Tibial nerve (tissue), 3 donors: ENCODE data around the gene SLC25A21.

Source experiments
- POLR2A ChIP-seq, 2 donors: fragments of 450-650 bp; IDR thresholded peaks; one replicate each; pipeline ENCODE4 v1.6.1; 2017; ENCODE audit warnings: antibody characterized with exemption in 2 of 2, mild to moderate bottlenecking in 2 of 2, moderate library complexity in 2 of 2
- TF ChIP-seq, protein P1 (sequence below), 5 experiments: fragments of 200-600 bp in 3 of 5; fragments of 450-650 bp in 2 of 5; sonication (generic) in 3 of 5; IDR thresholded peaks; one replicate each; pipeline ENCODE4 v1.5.1; 2016 to 2019; ENCODE audit warnings: antibody characterized with exemption in 5 of 5, mild to moderate bottlenecking in 3 of 5, moderate library complexity in 2 of 5

DNA sequence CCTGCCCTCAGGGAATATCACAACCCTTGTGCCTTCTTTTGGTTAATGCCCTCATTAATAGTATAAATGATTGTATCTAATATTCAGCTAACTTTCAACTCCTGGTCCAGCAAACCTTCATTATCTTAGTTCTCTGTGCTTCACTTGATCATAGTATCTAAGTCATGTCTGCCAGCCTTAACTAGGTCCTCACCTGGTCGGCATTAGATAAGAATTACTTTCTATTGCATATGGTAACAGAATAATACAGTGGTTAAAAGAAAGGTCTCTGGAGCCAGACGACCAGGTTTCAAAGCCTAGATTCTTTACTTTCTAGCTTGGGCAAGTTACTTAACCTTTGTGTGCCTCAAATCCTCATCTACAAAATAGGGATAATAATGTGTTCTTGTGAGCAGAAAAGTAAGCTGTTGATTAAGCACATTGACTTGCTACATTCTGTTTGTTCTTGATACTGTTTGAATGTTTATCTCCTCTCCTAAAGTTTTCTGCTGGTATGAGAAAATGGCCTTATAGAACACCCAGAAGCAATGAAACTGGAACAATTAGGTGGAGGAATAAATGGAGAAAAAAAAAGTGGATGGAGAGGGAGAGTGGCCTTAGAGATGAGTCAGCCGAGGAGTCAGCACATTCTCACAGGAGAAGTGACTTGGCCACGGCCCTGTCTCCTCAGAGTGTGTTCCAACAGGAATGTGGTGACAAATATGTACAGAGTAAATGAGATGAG is 176.1 kb downstream of the SLC25A21 start:
- TF ChIP-seq, protein P1, sequence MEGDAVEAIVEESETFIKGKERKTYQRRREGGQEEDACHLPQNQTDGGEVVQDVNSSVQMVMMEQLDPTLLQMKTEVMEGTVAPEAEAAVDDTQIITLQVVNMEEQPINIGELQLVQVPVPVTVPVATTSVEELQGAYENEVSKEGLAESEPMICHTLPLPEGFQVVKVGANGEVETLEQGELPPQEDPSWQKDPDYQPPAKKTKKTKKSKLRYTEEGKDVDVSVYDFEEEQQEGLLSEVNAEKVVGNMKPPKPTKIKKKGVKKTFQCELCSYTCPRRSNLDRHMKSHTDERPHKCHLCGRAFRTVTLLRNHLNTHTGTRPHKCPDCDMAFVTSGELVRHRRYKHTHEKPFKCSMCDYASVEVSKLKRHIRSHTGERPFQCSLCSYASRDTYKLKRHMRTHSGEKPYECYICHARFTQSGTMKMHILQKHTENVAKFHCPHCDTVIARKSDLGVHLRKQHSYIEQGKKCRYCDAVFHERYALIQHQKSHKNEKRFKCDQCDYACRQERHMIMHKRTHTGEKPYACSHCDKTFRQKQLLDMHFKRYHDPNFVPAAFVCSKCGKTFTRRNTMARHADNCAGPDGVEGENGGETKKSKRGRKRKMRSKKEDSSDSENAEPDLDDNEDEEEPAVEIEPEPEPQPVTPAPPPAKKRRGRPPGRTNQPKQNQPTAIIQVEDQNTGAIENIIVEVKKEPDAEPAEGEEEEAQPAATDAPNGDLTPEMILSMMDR (IDR thresholded peaks at IDR 0.05), result no peak
- no peak for TF ChIP-seq POLR2A (IDR thresholded peaks at IDR 0.05)
